SU-DHL-6 (cell line): ENCODE measurements around the gene LIMCH1.

ENCODE experiments used
- H2AFZ ChIP-seq: fragments of 200-600 bp; sonication (generic); 2 replicates; pipeline ENCODE4 v1.6.1; 2014; ENCODE audit warnings: low read depth, mild to moderate bottlenecking, moderate library complexity, mixed read lengths, antibody characterized with exemption, low read length; ENCODE audit not compliant: severe bottlenecking
- H3F3A ChIP-seq: fragments of 200-600 bp; shearing (Covaris generic); 2 replicates; pipeline ENCODE4 v1.6.0; 2016; ENCODE audit warnings: antibody characterized with exemption, mild to moderate bottlenecking; ENCODE audit not compliant: insufficient read depth
- H3K27ac ChIP-seq: fragments of 200-600 bp; sonication (generic); 2 replicates; pipeline ENCODE4 v1.5.1; 2016; ENCODE audit warnings: low read depth, mild to moderate bottlenecking, low read length, moderate library complexity, mixed read lengths
- H3K27me3 ChIP-seq: fragments of 200-600 bp; sonication (generic), shearing (Covaris generic); 2 replicates; pipeline ENCODE4 v1.6.0; 2014; ENCODE audit warnings: mild to moderate bottlenecking, low read length
- H3K36me3 ChIP-seq: fragments of 200-600 bp; sonication (generic); 2 replicates; pipeline ENCODE4 v1.6.1; 2014; ENCODE audit warnings: mild to moderate bottlenecking, low read length, mixed read lengths
- H3K4me2 ChIP-seq: fragments of 300-600, 200-600 bp; shearing (Covaris generic), sonication (generic); 2 replicates; pipeline ENCODE4 v1.6.0; 2014; ENCODE audit warnings: low read length, low read depth, mild to moderate bottlenecking; ENCODE audit not compliant: poor library complexity, severe bottlenecking
- H3K4me3 ChIP-seq: fragments of 200-600 bp; sonication (generic); 2 replicates; pipeline ENCODE4 v1.5.1; 2014; ENCODE audit warnings: antibody characterized with exemption, low read length, mild to moderate bottlenecking, mixed read lengths; ENCODE audit not compliant: insufficient read depth, poor library complexity, severe bottlenecking
- H3K79me2 ChIP-seq: fragments of 200-600 bp; sonication (generic); 2 replicates; pipeline ENCODE4 v1.6.1; 2014; ENCODE audit warnings: mild to moderate bottlenecking, low read length, moderate library complexity; ENCODE audit not compliant: insufficient read depth
- H3K9ac ChIP-seq: fragments of 200-600 bp; sonication (generic); 2 replicates; pipeline ENCODE4 v1.7.0; 2014; ENCODE audit warnings: mild to moderate bottlenecking, low read length
- H3K9me2 ChIP-seq: fragments of 200-600 bp; sonication (generic); replicated peaks from 2 replicates; pipeline ENCODE4 v1.6.1; 2014; ENCODE audit warnings: low read length; ENCODE audit not compliant: insufficient read depth
- H3K9me3 ChIP-seq: fragments of 200-600 bp; sonication (generic); 2 replicates; pipeline ENCODE4 v1.6.1; 2014; ENCODE audit warnings: low read length, mixed read lengths; ENCODE audit not compliant: insufficient read depth
- H4K20me1 ChIP-seq: fragments of 200-600 bp; sonication (generic); 2 replicates; pipeline ENCODE4 v1.6.1; 2014; ENCODE audit warnings: low read depth, mild to moderate bottlenecking, antibody characterized with exemption, low read length, moderate library complexity, mixed read lengths
- EZH2phosphoT487 ChIP-seq: fragments of 200-600 bp; sonication (generic), shearing (Covaris generic); conservative IDR thresholded peaks from 2 replicates; pipeline ENCODE4 v1.6.1; 2018; ENCODE audit warnings: mild to moderate bottlenecking, antibody characterized with exemption, low read length, moderate library complexity, mixed read lengths
- TF ChIP-seq, protein P1 (sequence below): fragments of 200-600 bp; sonication (generic); IDR thresholded peaks from one replicate; pipeline ENCODE4 v1.5.1; 2017; ENCODE audit warnings: antibody characterized with exemption, mild to moderate bottlenecking, low read length, moderate library complexity; ENCODE audit not compliant: insufficient read depth, poor library complexity, severe bottlenecking

LIMCH1 gene

GRCh38 chr4:41633321-41633720 lies 95.4 kb downstream of the LIMCH1 start:
- Histone ChIP-seq H3K4me3 (no peak overlapping the region), H3K9me3 (no peaks in the 10 kb centered on the region), H4K20me1 (no peaks in the 10 kb centered on the region), H3F3A (no peaks in the 10 kb centered on the region), H3K27me3 (no peaks in the 10 kb centered on the region), H3K9ac (no peak overlapping the region), H3K9me2 (no peaks in the 10 kb centered on the region), H3K4me2 (no peak overlapping the region), H3K79me2 (no peaks in the 10 kb centered on the region), H3K36me3 (no peaks in the 10 kb centered on the region), H3K27ac (no peak overlapping the region), H2AFZ (no peak overlapping the region)
- TF ChIP-seq EZH2phosphoT487 = no peak
- TF ChIP-seq, protein P1, sequence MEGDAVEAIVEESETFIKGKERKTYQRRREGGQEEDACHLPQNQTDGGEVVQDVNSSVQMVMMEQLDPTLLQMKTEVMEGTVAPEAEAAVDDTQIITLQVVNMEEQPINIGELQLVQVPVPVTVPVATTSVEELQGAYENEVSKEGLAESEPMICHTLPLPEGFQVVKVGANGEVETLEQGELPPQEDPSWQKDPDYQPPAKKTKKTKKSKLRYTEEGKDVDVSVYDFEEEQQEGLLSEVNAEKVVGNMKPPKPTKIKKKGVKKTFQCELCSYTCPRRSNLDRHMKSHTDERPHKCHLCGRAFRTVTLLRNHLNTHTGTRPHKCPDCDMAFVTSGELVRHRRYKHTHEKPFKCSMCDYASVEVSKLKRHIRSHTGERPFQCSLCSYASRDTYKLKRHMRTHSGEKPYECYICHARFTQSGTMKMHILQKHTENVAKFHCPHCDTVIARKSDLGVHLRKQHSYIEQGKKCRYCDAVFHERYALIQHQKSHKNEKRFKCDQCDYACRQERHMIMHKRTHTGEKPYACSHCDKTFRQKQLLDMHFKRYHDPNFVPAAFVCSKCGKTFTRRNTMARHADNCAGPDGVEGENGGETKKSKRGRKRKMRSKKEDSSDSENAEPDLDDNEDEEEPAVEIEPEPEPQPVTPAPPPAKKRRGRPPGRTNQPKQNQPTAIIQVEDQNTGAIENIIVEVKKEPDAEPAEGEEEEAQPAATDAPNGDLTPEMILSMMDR = no peak

DNA sequence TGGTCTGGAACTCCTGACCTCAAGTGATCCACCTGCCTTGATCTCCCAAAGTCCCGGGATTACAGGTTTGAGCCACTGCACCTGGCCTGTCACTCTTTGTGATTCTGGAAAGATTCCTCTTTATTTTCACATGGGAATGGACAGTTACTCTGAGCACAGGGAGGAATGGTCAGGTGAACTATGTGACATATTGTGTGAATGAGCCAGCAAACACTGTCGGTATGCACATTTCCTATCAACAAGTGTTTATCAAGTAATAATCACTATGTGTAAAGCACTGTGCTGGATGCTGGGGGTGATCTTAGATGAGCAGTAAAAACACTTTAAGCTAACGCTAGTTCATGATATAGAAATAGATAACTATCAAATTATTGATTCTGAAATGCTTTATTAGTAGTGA lies 97.5 kb downstream of the LIMCH1 start:
- no peak overlapping the region for H3K4me3 ChIP-seq
- H2AFZ ChIP-seq = no peak overlapping the region
- H3K9me2 ChIP-seq = no peaks in the 10 kb centered on the region
- H3K9me3 ChIP-seq = no peaks in the 10 kb centered on the region
- H3F3A ChIP-seq = no peaks in the 10 kb centered on the region
- no peak for TF ChIP-seq EZH2phosphoT487
- TF ChIP-seq, protein P1 = no peak
- no peaks in the 10 kb centered on the region for H3K27me3 ChIP-seq
- H3K36me3 ChIP-seq = no peaks in the 10 kb centered on the region
- H4K20me1 ChIP-seq = no peaks in the 10 kb centered on the region
- H3K79me2 ChIP-seq = no peaks in the 10 kb centered on the region
- H3K27ac ChIP-seq = no peak overlapping the region
- H3K9ac ChIP-seq = no peak overlapping the region
- no peak overlapping the region for H3K4me2 ChIP-seq

GRCh38 chr4:41638203-41638602 lies 100.2 kb downstream of the LIMCH1 start:
- Histone ChIP-seq H3K36me3 (no peaks in the 10 kb centered on the region), H4K20me1 (no peaks in the 10 kb centered on the region), H3K27me3 (no peaks in the 10 kb centered on the region), H3K9me2 (no peaks in the 10 kb centered on the region), H3K4me2 (no peak overlapping the region), H3F3A (no peaks in the 10 kb centered on the region), H3K27ac (no peak overlapping the region), H3K79me2 (no peaks in the 10 kb centered on the region), H3K4me3 (no peak overlapping the region), H2AFZ (no peak overlapping the region), H3K9ac (no peak overlapping the region), H3K9me3 (no peaks in the 10 kb centered on the region)
- TF ChIP-seq EZH2phosphoT487 = no peak
- TF ChIP-seq, protein P1 = no peak

DNA sequence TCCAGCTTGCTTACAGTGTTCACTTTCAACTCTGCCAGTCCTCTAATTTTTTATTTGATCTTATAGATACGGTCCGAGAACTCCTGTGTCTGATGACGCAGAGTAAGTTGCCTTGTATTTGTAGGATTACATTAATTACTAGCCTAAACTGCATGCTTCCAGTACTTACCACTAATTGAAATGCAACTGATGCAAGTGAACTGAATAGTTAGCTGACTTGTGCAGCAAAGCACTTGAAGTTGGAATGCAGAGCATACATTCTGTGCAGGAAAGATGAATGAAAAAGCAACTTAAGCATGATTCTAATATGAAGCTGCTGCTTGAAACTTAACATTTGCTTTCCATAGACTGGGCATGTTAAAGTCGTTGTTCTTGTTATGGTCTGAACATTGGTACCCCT lies 100.9 kb downstream of the LIMCH1 start:
- Histone ChIP-seq H3K27me3 (no peaks in the 10 kb centered on the region), H2AFZ (no peak overlapping the region), H3K4me3 (no peak overlapping the region), H3F3A (no peaks in the 10 kb centered on the region), H3K36me3 (no peaks in the 10 kb centered on the region), H3K9me2 (no peaks in the 10 kb centered on the region), H3K4me2 (no peak overlapping the region), H3K9me3 (no peaks in the 10 kb centered on the region), H3K27ac (no peak overlapping the region), H3K9ac (no peak overlapping the region), H3K79me2 (no peaks in the 10 kb centered on the region), H4K20me1 (no peaks in the 10 kb centered on the region)
- TF ChIP-seq EZH2phosphoT487 = no peak
